Esophagus squamous epithelium (tissue), 5 donors: ENCODE measurements around the gene FREY1. TPM values are rescaled to one million over a fixed set of nuclear protein-coding genes. Genes with fewer than 3 reads are reported as not detected.

Experiments used
- DNase-seq: peaks from one replicate; lab custom pipeline; 2025; lab: John Stamatoyannopoulos, UW
- H3K27ac ChIP-seq, 4 donors: fragments of 200-600 bp; sonication (generic); one replicate each; pipeline ENCODE4 v1.5.1; 2016 to 2019; ENCODE audit warnings: mild to moderate bottlenecking in 1 of 4
- H3K27me3 ChIP-seq, 4 donors: fragments of 200-600 bp; sonication (generic); 1 replicate in 3 of 4; 2 replicates in 1 of 4; pipeline versions ENCODE4 v1.5.1 to v1.6.0; 2017 to 2021; ENCODE audit warnings: antibody characterized with exemption in 1 of 4
- H3K36me3 ChIP-seq, 3 donors: fragments of 200-600 bp; sonication (generic); one replicate each; pipeline ENCODE4 v1.5.1; 2016 to 2019
- H3K4me1 ChIP-seq, 3 donors: fragments of 200-600 bp; sonication (generic); one replicate each; pipeline ENCODE4 v1.5.1; 2017 to 2019
- H3K4me3 ChIP-seq, 4 donors: fragments of 200-600 bp; sonication (generic); 1 replicate in 3 of 4; 2 replicates in 1 of 4; pipeline ENCODE4 v1.5.1; 2016 to 2019; ENCODE audit warnings: mild to moderate bottlenecking in 2 of 4, moderate library complexity in 1 of 4
- H3K9me3 ChIP-seq, 3 donors: fragments of 200-600 bp; sonication (generic); one replicate each; pipeline ENCODE4 v1.5.1; 2016 to 2019
- CTCF ChIP-seq, 6 experiments: fragments of 450-650 bp in 4 of 6; fragments of 200-600 bp in 2 of 6; sonication (generic) in 2 of 6; IDR thresholded peaks; one replicate each; pipeline ENCODE4 v1.5.1; 2016 to 2019; ENCODE audit warnings: antibody characterized with exemption in 6 of 6, mild to moderate bottlenecking in 4 of 6, moderate library complexity in 4 of 6
- POLR2A ChIP-seq, 4 donors: fragments of 450-650 bp; IDR thresholded peaks; one replicate each; pipeline ENCODE4 v1.6.1; 2017; ENCODE audit warnings: antibody characterized with exemption in 4 of 4, mild to moderate bottlenecking in 4 of 4, moderate library complexity in 3 of 4
- WGBS, 2 donors: methylation state at CpG; one replicate each; pipeline ENCODE4 v1.1.5; 2018; 5-methylcytosine and 5-hydroxymethylcytosine counted together
- intact Hi-C: fragments of 100-400 bp; cut with DNase I; formaldehyde crosslinking; loops from one replicate; pipeline ENCODE4 v1.15.0; 2022
- total RNA-seq, 4 donors: library from RNA; depleted of rRNA; stranded (reverse); fragments of >200 nt; gene quantifications; one replicate each; pipeline ENCODE4 v1.1.0, GENCODE V29; 2016
- donor health status: DM: yes; HTN: yes; CAD: no.

The FREY1 gene
- total RNA-seq, 4 donors from 2014 or later: 0.57 to 2.1 (median 1.2) TPM; not detected in 1

GRCh38 chr11:45864041-45864440 lies 43.0 kb downstream of the FREY1 start:
- no peak for DNase-seq
- no peaks in the 10 kb centered on the region for H3K9me3 ChIP-seq
- no peak overlapping the region for H3K4me3 ChIP-seq
- intact Hi-C loops: no loop called here
- TF ChIP-seq POLR2A (IDR thresholded peaks at IDR 0.05): no peak
- no peak for TF ChIP-seq CTCF (IDR thresholded peaks at IDR 0.05)
- no peak overlapping the region for H3K27ac ChIP-seq
- H3K4me1 ChIP-seq: peaks cover 5 to 14% (median 11%) of the 10 kb centered on the region in 3 donors
- peaks cover 8 to 99% (median 48%) of the 10 kb centered on the region in 3 donors for H3K36me3 ChIP-seq
- no peaks in the 10 kb centered on the region for H3K27me3 ChIP-seq

- WGBS, 2 donors: 88 to 89% methylated on average over 7 to 10 of the region's 10 CpGs
- Histone ChIP-seq H3K4me3 (no peak overlapping the region), H3K27ac (peak overlapping the region in 3 of 4 donors; percentile 72 to 77 (median 75)), H3K4me1 (peaks cover 23 to 42% (median 38%) of the 10 kb centered on the region in 3 donors), H3K9me3 (no peaks in the 10 kb centered on the region), H3K27me3 (no peaks in the 10 kb centered on the region), H3K36me3 (peaks cover 4 to 99% (median 39%) of the 10 kb centered on the region in 3 donors)
- no peak for DNase-seq
- intact Hi-C loops: no loop called here
- TF ChIP-seq POLR2A (IDR thresholded peaks at IDR 0.05): no peak
- no peak for TF ChIP-seq CTCF (IDR thresholded peaks at IDR 0.05)
These were observed 46.1 kb downstream of the FREY1 start for GRCh38 chr11:45860764-45861510.

GRCh38 chr11:45860348-45860747 lies 46.7 kb downstream of the FREY1 start:
- 88 to 96% methylated on average over 5 of the region's 5 CpGs for WGBS, 2 donors
- intact Hi-C loops: no loop called here
- Histone ChIP-seq H3K9me3 (no peaks in the 10 kb centered on the region), H3K36me3 (peaks cover 4 to 97% (median 35%) of the 10 kb centered on the region in 3 donors), H3K4me3 (no peak overlapping the region), H3K27me3 (no peaks in the 10 kb centered on the region), H3K4me1 (peaks cover 23 to 47% (median 42%) of the 10 kb centered on the region in 3 donors), H3K27ac (peak overlapping the region; percentile 63 to 77 (median 74))
- DNase-seq: no peak
- no peak for TF ChIP-seq CTCF (IDR thresholded peaks at IDR 0.05)
- TF ChIP-seq POLR2A (IDR thresholded peaks at IDR 0.05): no peak

GRCh38 chr11:45859661-45860140 lies 47.4 kb downstream of the FREY1 start:
- peaks cover 23 to 54% (median 42%) of the 10 kb centered on the region in 3 donors for H3K4me1 ChIP-seq
- no peaks in the 10 kb centered on the region for H3K9me3 ChIP-seq
- TF ChIP-seq POLR2A (IDR thresholded peaks at IDR 0.05) (no peak), CTCF (IDR thresholded peaks at IDR 0.05) (no peak)
- H3K4me3 ChIP-seq: peak overlapping the region in 1 of 4 donors; percentile 13
- H3K27ac ChIP-seq: peak overlapping the region; percentile 63 to 77 (median 74)
- peaks cover 4 to 90% (median 31%) of the 10 kb centered on the region in 3 donors for H3K36me3 ChIP-seq
- no peak for DNase-seq
- H3K27me3 ChIP-seq: no peaks in the 10 kb centered on the region
- WGBS, 2 donors: 33 to 38% methylated on average over 5 of the region's 12 CpGs
- intact Hi-C loops: no loop called here

GRCh38 chr11:45858751-45859398 lies 48.2 kb downstream of the FREY1 start:
- H3K4me3 ChIP-seq: no peak overlapping the region
- peaks cover 4 to 82% (median 26%) of the 10 kb centered on the region in 3 donors for H3K36me3 ChIP-seq
- TF ChIP-seq CTCF (IDR thresholded peaks at IDR 0.05) (no peak), POLR2A (IDR thresholded peaks at IDR 0.05) (no peak)
- H3K27ac ChIP-seq: peak overlapping the region; percentile 63 to 77 (median 74)
- no peaks in the 10 kb centered on the region for H3K9me3 ChIP-seq
- DNase-seq: no peak
- no peaks in the 10 kb centered on the region for H3K27me3 ChIP-seq
- intact Hi-C loops: no loop called here
- 78 to 82% methylated on average over 5 of the region's 5 CpGs for WGBS, 2 donors
- H3K4me1 ChIP-seq: peaks cover 23 to 61% (median 44%) of the 10 kb centered on the region in 3 donors
